ENCODE results near the gene URGCP.

DNA sequence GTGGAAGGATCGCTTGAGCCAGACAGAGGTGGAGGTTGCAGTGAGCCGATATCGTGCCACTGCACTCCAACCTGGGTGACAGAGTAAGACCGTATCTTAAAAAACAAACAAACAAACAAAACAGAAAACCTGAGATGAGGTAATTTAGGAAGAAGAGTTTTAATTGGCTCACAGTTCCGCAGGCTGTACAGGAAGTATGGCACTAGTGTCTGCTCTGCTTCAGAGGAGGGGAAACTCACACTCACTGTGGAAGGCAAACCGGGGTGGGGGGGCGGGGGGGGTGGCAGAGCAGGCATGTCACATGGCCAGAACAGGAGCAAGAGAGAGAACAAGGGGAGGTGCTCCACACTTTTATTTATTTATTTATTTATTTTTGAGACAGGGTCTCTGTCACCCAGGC, 24.9 kb upstream of the URGCP start:
- TF ChIP-seq POLR2A (IDR thresholded peaks at IDR 0.05) = no peak
- TF ChIP-seq, protein P1, sequence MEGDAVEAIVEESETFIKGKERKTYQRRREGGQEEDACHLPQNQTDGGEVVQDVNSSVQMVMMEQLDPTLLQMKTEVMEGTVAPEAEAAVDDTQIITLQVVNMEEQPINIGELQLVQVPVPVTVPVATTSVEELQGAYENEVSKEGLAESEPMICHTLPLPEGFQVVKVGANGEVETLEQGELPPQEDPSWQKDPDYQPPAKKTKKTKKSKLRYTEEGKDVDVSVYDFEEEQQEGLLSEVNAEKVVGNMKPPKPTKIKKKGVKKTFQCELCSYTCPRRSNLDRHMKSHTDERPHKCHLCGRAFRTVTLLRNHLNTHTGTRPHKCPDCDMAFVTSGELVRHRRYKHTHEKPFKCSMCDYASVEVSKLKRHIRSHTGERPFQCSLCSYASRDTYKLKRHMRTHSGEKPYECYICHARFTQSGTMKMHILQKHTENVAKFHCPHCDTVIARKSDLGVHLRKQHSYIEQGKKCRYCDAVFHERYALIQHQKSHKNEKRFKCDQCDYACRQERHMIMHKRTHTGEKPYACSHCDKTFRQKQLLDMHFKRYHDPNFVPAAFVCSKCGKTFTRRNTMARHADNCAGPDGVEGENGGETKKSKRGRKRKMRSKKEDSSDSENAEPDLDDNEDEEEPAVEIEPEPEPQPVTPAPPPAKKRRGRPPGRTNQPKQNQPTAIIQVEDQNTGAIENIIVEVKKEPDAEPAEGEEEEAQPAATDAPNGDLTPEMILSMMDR (IDR thresholded peaks at IDR 0.05) = no peak
